Tibial nerve (tissue), 3 donors: ENCODE results near the gene TEX38.

Source experiments
- CTCF ChIP-seq, 5 experiments: fragments of 200-600 bp in 3 of 5; fragments of 450-650 bp in 2 of 5; sonication (generic) in 3 of 5; IDR thresholded peaks; one replicate each; pipeline ENCODE4 v1.5.1; 2016 to 2019; ENCODE audit warnings: antibody characterized with exemption in 5 of 5, mild to moderate bottlenecking in 3 of 5, moderate library complexity in 2 of 5
- POLR2A ChIP-seq, 2 donors: fragments of 450-650 bp; IDR thresholded peaks; one replicate each; pipeline ENCODE4 v1.6.1; 2017; ENCODE audit warnings: antibody characterized with exemption in 2 of 2, mild to moderate bottlenecking in 2 of 2, moderate library complexity in 2 of 2

GRCh38 chr1:46682064-46682463 is 10.4 kb downstream of the TEX38 start:
- TF ChIP-seq CTCF (IDR thresholded peaks at IDR 0.05) (no peak), POLR2A (IDR thresholded peaks at IDR 0.05) (no peak)
